ENCODE measurements around the gene TIMP3. TPM values are rescaled to one million over a fixed set of nuclear protein-coding genes. Genes with fewer than 3 reads are reported as not detected.

Gene TIMP3
- total and polyA plus RNA-seq, 2 donors (not counting 1 experiment from before 2014, with no cell fraction given) = 242 to 375 TPM

GRCh38 chr22:32852395-32853251 lies 51.1 kb downstream of the TIMP3 start:
- TF ChIP-seq CTCF (conservative IDR thresholded peaks at IDR 0.05 in 1 of 2, IDR thresholded peaks at IDR 0.05 in 1 of 2; ENCODE audit: low read depth in 1 of 2, low read length in 2 of 2) = no peak
- no peak for TF ChIP-seq EZH2 (IDR thresholded peaks at IDR 0.05; ENCODE audit: low read length, missing control alignments)
- H3K79me2 ChIP-seq (ENCODE audit: control insufficient read depth, insufficient read depth, low read length) = no peaks in the 10 kb centered on the region
- no peak overlapping the region for H3K4me3 ChIP-seq (replicated peaks in 1 of 4; ENCODE audit: control extremely low read depth in 1 of 4, insufficient read depth in 1 of 4, low read depth in 3 of 4, low read length in 4 of 4)
- no peak overlapping the region for H3K27ac ChIP-seq (ENCODE audit: insufficient read depth, low read length)
- no peak overlapping the region for H3K4me2 ChIP-seq (ENCODE audit: extremely low read depth, insufficient read depth, low read length)
- no peaks in the 10 kb centered on the region for H3K4me1 ChIP-seq (ENCODE audit: control insufficient read depth, extremely low read depth, insufficient read depth, low read length)
- H4K20me1 ChIP-seq (ENCODE audit: control insufficient read depth, extremely low read depth, insufficient read depth, low read length) = no peaks in the 10 kb centered on the region
- no peak overlapping the region for H2AFZ ChIP-seq (ENCODE audit: low read length)
- H3K9ac ChIP-seq (ENCODE audit: insufficient read depth, low read length) = no peak overlapping the region
- no peaks in the 10 kb centered on the region for H3K27me3 ChIP-seq (ENCODE audit: control insufficient read depth, insufficient read depth, low read length)
- DNase-seq (ENCODE audit: low read depth in 2 of 2) = peak in 1 of 2 donors; percentile 46
- H3K9me3 ChIP-seq (ENCODE audit: control insufficient read depth, insufficient read depth, low read depth, low read length) = no peaks in the 10 kb centered on the region
- peaks cover 9% of the 10 kb centered on the region for H3K36me3 ChIP-seq (ENCODE audit: control insufficient read depth, insufficient read depth, low read length)

GRCh38 chr22:32853662-32854061 lies 52.2 kb downstream of the TIMP3 start:
- no peak overlapping the region for H3K4me3 ChIP-seq (replicated peaks in 1 of 4; ENCODE audit: control extremely low read depth in 1 of 4, insufficient read depth in 1 of 4, low read depth in 3 of 4, low read length in 4 of 4)
- H3K9me3 ChIP-seq (ENCODE audit: control insufficient read depth, insufficient read depth, low read depth, low read length) = no peaks in the 10 kb centered on the region
- TF ChIP-seq CTCF (conservative IDR thresholded peaks at IDR 0.05 in 1 of 2, IDR thresholded peaks at IDR 0.05 in 1 of 2; ENCODE audit: low read depth in 1 of 2, low read length in 2 of 2) = no peak
- no peak for TF ChIP-seq EZH2 (IDR thresholded peaks at IDR 0.05; ENCODE audit: low read length, missing control alignments)
- no peak overlapping the region for H3K27ac ChIP-seq (ENCODE audit: insufficient read depth, low read length)
- no peaks in the 10 kb centered on the region for H4K20me1 ChIP-seq (ENCODE audit: control insufficient read depth, extremely low read depth, insufficient read depth, low read length)
- no peak overlapping the region for H3K9ac ChIP-seq (ENCODE audit: insufficient read depth, low read length)
- no peak overlapping the region for H3K4me2 ChIP-seq (ENCODE audit: extremely low read depth, insufficient read depth, low read length)
- H3K27me3 ChIP-seq (ENCODE audit: control insufficient read depth, insufficient read depth, low read length) = no peaks in the 10 kb centered on the region
- DNase-seq (ENCODE audit: low read depth in 2 of 2) = peak in 1 of 2 donors; percentile 21
- peaks cover 15% of the 10 kb centered on the region for H3K36me3 ChIP-seq (ENCODE audit: control insufficient read depth, insufficient read depth, low read length)
- no peaks in the 10 kb centered on the region for H3K4me1 ChIP-seq (ENCODE audit: control insufficient read depth, extremely low read depth, insufficient read depth, low read length)
- H2AFZ ChIP-seq (ENCODE audit: low read length) = no peak overlapping the region
- H3K79me2 ChIP-seq (ENCODE audit: control insufficient read depth, insufficient read depth, low read length) = no peaks in the 10 kb centered on the region

- no peaks in the 10 kb centered on the region for H3K79me2 ChIP-seq (ENCODE audit: control insufficient read depth, insufficient read depth, low read length)
- no peak overlapping the region for H3K4me2 ChIP-seq (ENCODE audit: extremely low read depth, insufficient read depth, low read length)
- H3K36me3 ChIP-seq (ENCODE audit: control insufficient read depth, insufficient read depth, low read length) = peaks cover 19% of the 10 kb centered on the region
- H3K9me3 ChIP-seq (ENCODE audit: control insufficient read depth, insufficient read depth, low read depth, low read length) = no peaks in the 10 kb centered on the region
- no peaks in the 10 kb centered on the region for H3K4me1 ChIP-seq (ENCODE audit: control insufficient read depth, extremely low read depth, insufficient read depth, low read length)
- H3K27ac ChIP-seq (ENCODE audit: insufficient read depth, low read length) = no peak overlapping the region
- no peak overlapping the region for H2AFZ ChIP-seq (ENCODE audit: low read length)
- no peaks in the 10 kb centered on the region for H4K20me1 ChIP-seq (ENCODE audit: control insufficient read depth, extremely low read depth, insufficient read depth, low read length)
- H3K9ac ChIP-seq (ENCODE audit: insufficient read depth, low read length) = no peak overlapping the region
- TF ChIP-seq EZH2 (IDR thresholded peaks at IDR 0.05; ENCODE audit: low read length, missing control alignments) (no peak), CTCF (conservative IDR thresholded peaks at IDR 0.05 in 1 of 2, IDR thresholded peaks at IDR 0.05 in 1 of 2; ENCODE audit: low read depth in 1 of 2, low read length in 2 of 2) (no peak)
- DNase-seq (ENCODE audit: low read depth in 2 of 2) = peak; percentile 54 to 81
- H3K4me3 ChIP-seq (replicated peaks in 1 of 4; ENCODE audit: control extremely low read depth in 1 of 4, insufficient read depth in 1 of 4, low read depth in 3 of 4, low read length in 4 of 4) = no peak overlapping the region
- H3K27me3 ChIP-seq (ENCODE audit: control insufficient read depth, insufficient read depth, low read length) = no peaks in the 10 kb centered on the region
These were observed 52.9 kb downstream of the TIMP3 start for GRCh38 chr22:32854351-32854804.
